PFSK-1 (cell line): Measurements from ENCODE around the gene CLCA4.

Experiments used
- FOXP2 ChIP-seq: optimal IDR thresholded peaks from 2 replicates; pipeline ENCODE3; 2011; ENCODE audit warnings: borderline replicate concordance, control low read depth, inconsistent platforms; ENCODE audit not compliant: insufficient read depth; ENCODE audit errors: extremely low read length, extremely low read depth
- POLR2AphosphoS5 ChIP-seq: IDR thresholded peaks from 2 replicates; pipeline ENCODE4 v1.6.1; 2012; ENCODE audit warnings: low read depth, mild to moderate bottlenecking, control low read depth, low read length, moderate library complexity
- SIN3A ChIP-seq: IDR thresholded peaks from 2 replicates; pipeline ENCODE4 v1.6.1; 2012; ENCODE audit warnings: mild to moderate bottlenecking, low read length, moderate library complexity, borderline replicate concordance; ENCODE audit not compliant: insufficient read depth
- TAF1 ChIP-seq: IDR thresholded peaks from 2 replicates; pipeline ENCODE4 v1.6.1; 2012; ENCODE audit warnings: low read length, control low read depth, borderline replicate concordance; ENCODE audit not compliant: insufficient read depth
- TF ChIP-seq, protein P1 (sequence below), 2 experiments: IDR thresholded peaks; 2 replicates each; pipeline versions ENCODE4 v1.6.1 to v1.8.0; 2011 to 2012; ENCODE audit warnings: low read depth in 2 of 2, low read length in 2 of 2, control low read depth in 1 of 2, inconsistent platforms in 1 of 2, mild to moderate bottlenecking in 1 of 2, moderate library complexity in 1 of 2; ENCODE audit not compliant: insufficient read depth in 1 of 2

Gene CLCA4

DNA sequence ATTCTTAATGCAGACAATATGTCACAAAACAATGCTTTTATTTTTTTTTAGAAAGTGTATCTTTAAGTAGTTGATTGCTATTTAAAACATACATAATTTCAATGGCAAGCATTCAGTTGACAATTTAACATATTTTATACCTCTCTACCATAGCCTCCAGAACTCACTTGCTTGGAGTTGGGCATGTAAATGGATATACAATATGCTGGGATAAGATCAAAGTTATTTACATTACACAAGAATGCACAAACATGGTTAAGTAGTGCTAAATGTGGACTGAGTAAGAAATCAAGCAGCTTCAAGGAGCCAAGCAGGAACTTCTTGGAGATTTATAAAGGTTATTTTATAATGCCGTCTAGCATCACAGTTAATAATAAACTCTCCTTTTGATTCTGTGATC is 17.0 kb downstream of the CLCA4 start:
- TF ChIP-seq TAF1 (no peak), FOXP2 (no peak), POLR2AphosphoS5 (no peak), SIN3A (no peak)
- TF ChIP-seq, protein P1, sequence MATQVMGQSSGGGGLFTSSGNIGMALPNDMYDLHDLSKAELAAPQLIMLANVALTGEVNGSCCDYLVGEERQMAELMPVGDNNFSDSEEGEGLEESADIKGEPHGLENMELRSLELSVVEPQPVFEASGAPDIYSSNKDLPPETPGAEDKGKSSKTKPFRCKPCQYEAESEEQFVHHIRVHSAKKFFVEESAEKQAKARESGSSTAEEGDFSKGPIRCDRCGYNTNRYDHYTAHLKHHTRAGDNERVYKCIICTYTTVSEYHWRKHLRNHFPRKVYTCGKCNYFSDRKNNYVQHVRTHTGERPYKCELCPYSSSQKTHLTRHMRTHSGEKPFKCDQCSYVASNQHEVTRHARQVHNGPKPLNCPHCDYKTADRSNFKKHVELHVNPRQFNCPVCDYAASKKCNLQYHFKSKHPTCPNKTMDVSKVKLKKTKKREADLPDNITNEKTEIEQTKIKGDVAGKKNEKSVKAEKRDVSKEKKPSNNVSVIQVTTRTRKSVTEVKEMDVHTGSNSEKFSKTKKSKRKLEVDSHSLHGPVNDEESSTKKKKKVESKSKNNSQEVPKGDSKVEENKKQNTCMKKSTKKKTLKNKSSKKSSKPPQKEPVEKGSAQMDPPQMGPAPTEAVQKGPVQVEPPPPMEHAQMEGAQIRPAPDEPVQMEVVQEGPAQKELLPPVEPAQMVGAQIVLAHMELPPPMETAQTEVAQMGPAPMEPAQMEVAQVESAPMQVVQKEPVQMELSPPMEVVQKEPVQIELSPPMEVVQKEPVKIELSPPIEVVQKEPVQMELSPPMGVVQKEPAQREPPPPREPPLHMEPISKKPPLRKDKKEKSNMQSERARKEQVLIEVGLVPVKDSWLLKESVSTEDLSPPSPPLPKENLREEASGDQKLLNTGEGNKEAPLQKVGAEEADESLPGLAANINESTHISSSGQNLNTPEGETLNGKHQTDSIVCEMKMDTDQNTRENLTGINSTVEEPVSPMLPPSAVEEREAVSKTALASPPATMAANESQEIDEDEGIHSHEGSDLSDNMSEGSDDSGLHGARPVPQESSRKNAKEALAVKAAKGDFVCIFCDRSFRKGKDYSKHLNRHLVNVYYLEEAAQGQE (IDR thresholded peaks at IDR 0.05; ENCODE audit: insufficient read depth in 1 of 2, low read depth in 2 of 2, low read length in 2 of 2): no peak

DNA sequence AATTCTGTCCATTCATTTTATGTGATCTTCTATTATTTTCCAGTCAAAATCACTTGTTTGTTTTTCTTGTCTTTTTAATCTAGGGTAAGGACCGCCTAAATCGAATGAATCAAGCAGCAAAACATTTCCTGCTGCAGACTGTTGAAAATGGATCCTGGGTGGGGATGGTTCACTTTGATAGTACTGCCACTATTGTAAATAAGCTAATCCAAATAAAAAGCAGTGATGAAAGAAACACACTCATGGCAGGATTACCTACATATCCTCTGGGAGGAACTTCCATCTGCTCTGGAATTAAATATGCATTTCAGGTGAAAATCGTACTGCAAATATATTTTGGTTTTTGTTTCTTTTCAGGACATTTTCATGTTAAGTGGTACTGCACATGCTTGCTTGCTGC is 20.5 kb downstream of the CLCA4 start:
- TF ChIP-seq TAF1: no peak
- TF ChIP-seq POLR2AphosphoS5: no peak
- TF ChIP-seq, protein P1 (IDR thresholded peaks at IDR 0.05; ENCODE audit: insufficient read depth in 1 of 2, low read depth in 2 of 2, low read length in 2 of 2): no peak
- TF ChIP-seq SIN3A: no peak
- TF ChIP-seq FOXP2: no peak

DNA sequence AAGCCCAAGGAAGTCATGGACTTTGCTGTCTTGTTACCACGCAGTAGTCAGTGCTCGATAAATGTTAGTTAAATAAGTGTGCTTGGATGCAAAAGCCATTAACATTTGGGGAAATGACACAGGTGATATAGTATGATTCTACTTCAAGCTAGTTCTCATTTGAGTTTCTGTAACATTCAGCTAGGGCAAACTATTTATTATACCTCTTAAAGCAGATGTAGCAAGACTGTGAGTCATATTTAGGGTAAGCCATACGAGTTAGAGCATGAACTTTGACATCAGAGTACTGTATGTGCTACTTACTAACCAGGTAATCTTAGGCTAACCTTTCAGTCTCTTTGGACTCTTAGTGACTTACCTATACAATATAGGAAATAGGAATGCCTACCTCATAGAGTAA is 21.0 kb downstream of the CLCA4 start:
- TF ChIP-seq POLR2AphosphoS5 (no peak), TAF1 (no peak), FOXP2 (no peak), SIN3A (no peak)
- TF ChIP-seq, protein P1 (IDR thresholded peaks at IDR 0.05; ENCODE audit: insufficient read depth in 1 of 2, low read depth in 2 of 2, low read length in 2 of 2): no peak

DNA sequence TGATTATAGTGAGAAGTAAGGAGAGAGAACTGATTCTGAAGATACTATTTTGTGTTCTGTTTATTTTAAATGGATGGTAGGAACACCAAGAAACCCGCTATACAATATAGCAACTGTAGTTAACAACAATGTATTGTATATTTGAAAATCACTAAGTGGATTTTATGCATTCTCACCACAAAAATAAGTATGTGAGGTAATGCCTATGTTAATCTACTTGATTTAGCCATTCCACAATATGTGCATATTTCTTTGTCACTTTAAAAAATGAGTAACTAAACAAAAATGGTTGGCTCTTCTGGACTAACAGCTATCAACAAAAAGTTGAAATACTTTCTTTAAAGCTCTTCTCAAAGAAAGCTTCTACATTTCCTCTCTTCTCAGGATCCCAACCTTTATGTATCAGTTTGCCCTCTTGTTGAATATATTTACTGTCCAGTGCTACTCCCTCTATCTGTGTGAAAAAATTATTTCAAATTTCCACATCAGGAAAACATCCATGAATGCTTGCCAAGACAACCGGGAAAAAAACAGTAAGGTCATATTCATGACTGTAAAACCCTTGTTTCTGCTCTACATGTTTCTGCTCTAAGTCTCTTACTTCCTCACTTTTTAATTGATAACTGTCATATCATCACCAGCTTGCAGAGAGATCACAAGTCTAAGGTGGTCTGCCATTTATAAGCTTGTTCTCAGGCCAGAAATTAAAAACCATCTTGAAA is 27.0 kb downstream of the CLCA4 start:
- TF ChIP-seq TAF1 (no peak), FOXP2 (no peak), SIN3A (no peak), POLR2AphosphoS5 (no peak)
- TF ChIP-seq, protein P1 (IDR thresholded peaks at IDR 0.05; ENCODE audit: insufficient read depth in 1 of 2, low read depth in 2 of 2, low read length in 2 of 2): no peak

DNA sequence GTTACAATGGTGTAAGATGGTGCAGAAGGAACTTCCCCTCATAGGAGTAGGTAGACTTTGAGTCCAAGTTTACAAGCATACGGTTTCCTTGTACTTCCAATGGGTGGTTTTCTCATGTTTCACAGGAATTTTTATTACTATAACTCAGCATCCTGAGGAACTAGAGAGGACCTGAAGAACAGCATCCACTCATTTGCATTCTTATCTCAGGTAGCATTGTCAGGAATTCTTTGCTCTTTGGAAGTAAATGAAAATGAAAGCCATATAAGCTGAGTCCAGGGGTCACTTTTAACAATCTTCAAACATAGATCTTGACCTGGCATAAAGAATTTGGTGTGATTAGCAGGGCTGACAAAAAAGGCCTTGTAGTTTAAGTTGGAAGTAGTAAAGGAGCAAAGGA is 34.4 kb downstream of the CLCA4 start:
- TF ChIP-seq, protein P1 (IDR thresholded peaks at IDR 0.05; ENCODE audit: insufficient read depth in 1 of 2, low read depth in 2 of 2, low read length in 2 of 2): no peak
- TF ChIP-seq TAF1 (no peak), SIN3A (no peak), FOXP2 (no peak), POLR2AphosphoS5 (no peak)
